ENCODE measurements around the gene RAD51B. TPM values are rescaled to one million over a fixed set of nuclear protein-coding genes. Genes with fewer than 3 reads are reported as not detected.

RAD51B gene
- total and polyA plus RNA-seq, 2 donors (not counting 1 experiment from before 2014, with no cell fraction given): 4.6 to 16.3 TPM

- Histone ChIP-seq H3K4me1 (ENCODE audit: control insufficient read depth, extremely low read depth, insufficient read depth, low read length) (no peaks in the 10 kb centered on the region), H2AFZ (ENCODE audit: low read length) (no peak overlapping the region), H3K36me3 (ENCODE audit: control insufficient read depth, insufficient read depth, low read length) (no peaks in the 10 kb centered on the region), H3K9ac (ENCODE audit: insufficient read depth, low read length) (no peak overlapping the region), H4K20me1 (ENCODE audit: control insufficient read depth, extremely low read depth, insufficient read depth, low read length) (no peaks in the 10 kb centered on the region), H3K79me2 (ENCODE audit: control insufficient read depth, insufficient read depth, low read length) (no peaks in the 10 kb centered on the region), H3K4me2 (ENCODE audit: extremely low read depth, insufficient read depth, low read length) (no peak overlapping the region), H3K9me3 (ENCODE audit: control insufficient read depth, insufficient read depth, low read depth, low read length) (no peaks in the 10 kb centered on the region), H3K4me3 (replicated peaks in 1 of 4; ENCODE audit: control extremely low read depth in 1 of 4, insufficient read depth in 1 of 4, low read depth in 3 of 4, low read length in 4 of 4) (no peak overlapping the region), H3K27me3 (ENCODE audit: control insufficient read depth, insufficient read depth, low read length) (no peaks in the 10 kb centered on the region), H3K27ac (ENCODE audit: insufficient read depth, low read length) (no peak overlapping the region)
- DNase-seq (ENCODE audit: low read depth in 2 of 2): no peak
- TF ChIP-seq CTCF (conservative IDR thresholded peaks at IDR 0.05 in 1 of 2, IDR thresholded peaks at IDR 0.05 in 1 of 2; ENCODE audit: low read depth in 1 of 2, low read length in 2 of 2): no peak
- TF ChIP-seq EZH2 (IDR thresholded peaks at IDR 0.05; ENCODE audit: low read length, missing control alignments): no peak
These were observed 908.9 kb downstream of the RAD51B start for GRCh38 chr14:68728342-68729106.

GRCh38 chr14:68729556-68729955, 910.0 kb downstream of the RAD51B start:
- Histone ChIP-seq H3K27me3 (ENCODE audit: control insufficient read depth, insufficient read depth, low read length) (no peaks in the 10 kb centered on the region), H3K4me1 (ENCODE audit: control insufficient read depth, extremely low read depth, insufficient read depth, low read length) (no peaks in the 10 kb centered on the region), H2AFZ (ENCODE audit: low read length) (no peak overlapping the region), H3K4me2 (ENCODE audit: extremely low read depth, insufficient read depth, low read length) (no peak overlapping the region), H3K36me3 (ENCODE audit: control insufficient read depth, insufficient read depth, low read length) (no peaks in the 10 kb centered on the region), H4K20me1 (ENCODE audit: control insufficient read depth, extremely low read depth, insufficient read depth, low read length) (no peaks in the 10 kb centered on the region), H3K9ac (ENCODE audit: insufficient read depth, low read length) (no peak overlapping the region), H3K27ac (ENCODE audit: insufficient read depth, low read length) (no peak overlapping the region), H3K9me3 (ENCODE audit: control insufficient read depth, insufficient read depth, low read depth, low read length) (no peaks in the 10 kb centered on the region), H3K79me2 (ENCODE audit: control insufficient read depth, insufficient read depth, low read length) (no peaks in the 10 kb centered on the region), H3K4me3 (replicated peaks in 1 of 4; ENCODE audit: control extremely low read depth in 1 of 4, insufficient read depth in 1 of 4, low read depth in 3 of 4, low read length in 4 of 4) (no peak overlapping the region)
- DNase-seq (ENCODE audit: low read depth in 2 of 2): no peak
- no peak for TF ChIP-seq CTCF (conservative IDR thresholded peaks at IDR 0.05 in 1 of 2, IDR thresholded peaks at IDR 0.05 in 1 of 2; ENCODE audit: low read depth in 1 of 2, low read length in 2 of 2)
- no peak for TF ChIP-seq EZH2 (IDR thresholded peaks at IDR 0.05; ENCODE audit: low read length, missing control alignments)

- Histone ChIP-seq H3K36me3 (ENCODE audit: control insufficient read depth, insufficient read depth, low read length) (no peaks in the 10 kb centered on the region), H3K27me3 (ENCODE audit: control insufficient read depth, insufficient read depth, low read length) (no peaks in the 10 kb centered on the region), H4K20me1 (ENCODE audit: control insufficient read depth, extremely low read depth, insufficient read depth, low read length) (no peaks in the 10 kb centered on the region), H3K4me3 (replicated peaks in 1 of 4; ENCODE audit: control extremely low read depth in 1 of 4, insufficient read depth in 1 of 4, low read depth in 3 of 4, low read length in 4 of 4) (no peak overlapping the region), H3K79me2 (ENCODE audit: control insufficient read depth, insufficient read depth, low read length) (no peaks in the 10 kb centered on the region), H3K4me1 (ENCODE audit: control insufficient read depth, extremely low read depth, insufficient read depth, low read length) (no peaks in the 10 kb centered on the region), H3K9ac (ENCODE audit: insufficient read depth, low read length) (no peak overlapping the region), H3K9me3 (ENCODE audit: control insufficient read depth, insufficient read depth, low read depth, low read length) (no peaks in the 10 kb centered on the region), H2AFZ (ENCODE audit: low read length) (no peak overlapping the region), H3K4me2 (ENCODE audit: extremely low read depth, insufficient read depth, low read length) (no peak overlapping the region), H3K27ac (ENCODE audit: insufficient read depth, low read length) (no peak overlapping the region)
- TF ChIP-seq EZH2 (IDR thresholded peaks at IDR 0.05; ENCODE audit: low read length, missing control alignments) (no peak), CTCF (conservative IDR thresholded peaks at IDR 0.05 in 1 of 2, IDR thresholded peaks at IDR 0.05 in 1 of 2; ENCODE audit: low read depth in 1 of 2, low read length in 2 of 2) (no peak)
- no peak for DNase-seq (ENCODE audit: low read depth in 2 of 2)
These were observed 910.8 kb downstream of the RAD51B start for GRCh38 chr14:68730348-68730747.
